SKM-1 (cell line): ENCODE results near the gene ABHD11.

ENCODE experiments used
- DNase-seq: peaks from one replicate; lab custom pipeline; 2025; ENCODE audit not compliant: unreplicated experiment; lab: John Stamatoyannopoulos, UW

The ABHD11 gene

GRCh38 chr7:73702665-73703064, 35.9 kb downstream of the ABHD11 start:
- no peak for DNase-seq

DNA sequence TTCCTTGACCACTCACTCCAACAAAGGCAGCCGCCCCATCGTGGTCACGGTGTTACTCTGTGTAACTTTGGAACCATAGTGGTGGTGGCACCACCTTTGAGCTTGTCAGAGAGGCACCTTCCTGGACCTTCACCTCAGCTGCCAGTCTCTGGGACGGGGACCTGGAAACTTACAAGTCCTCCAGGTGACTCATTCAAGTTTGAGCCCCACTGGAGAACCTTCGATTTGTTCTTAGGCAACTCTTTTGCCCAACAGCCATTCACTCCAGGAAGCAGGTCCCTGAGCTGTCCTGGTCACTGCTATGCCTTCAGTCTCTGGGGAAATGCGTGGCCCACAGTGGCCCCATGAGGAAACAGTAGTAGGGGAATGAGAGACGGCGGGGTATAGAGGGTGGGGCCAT, 36.4 kb downstream of the ABHD11 start:
- DNase-seq: no peak

GRCh38 chr7:73701357-73701995, 37.1 kb downstream of the ABHD11 start:
- no peak for DNase-seq

GRCh38 chr7:73700581-73701134, 37.9 kb downstream of the ABHD11 start:
- no peak for DNase-seq

DNA sequence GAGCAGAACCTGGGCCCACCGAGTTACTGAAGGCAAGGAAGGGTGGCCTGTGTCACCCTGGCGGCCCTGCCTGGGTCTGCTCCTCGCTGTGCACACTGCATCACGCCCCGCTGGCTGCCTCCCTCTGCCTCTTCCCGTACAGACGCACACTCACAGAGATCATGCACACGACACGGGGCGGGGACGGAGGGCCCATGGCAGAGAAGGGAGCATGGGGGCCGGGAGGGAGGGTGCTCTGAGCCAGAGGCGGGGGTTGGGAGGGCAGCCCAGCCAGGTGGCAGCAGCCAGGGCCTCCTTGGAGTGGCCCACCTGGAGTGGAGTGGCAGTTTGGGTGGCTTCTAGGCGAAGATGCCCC, 38.6 kb downstream of the ABHD11 start:
- no peak for DNase-seq

GRCh38 chr7:73699370-73700068, 39.1 kb downstream of the ABHD11 start:
- no peak for DNase-seq

DNA sequence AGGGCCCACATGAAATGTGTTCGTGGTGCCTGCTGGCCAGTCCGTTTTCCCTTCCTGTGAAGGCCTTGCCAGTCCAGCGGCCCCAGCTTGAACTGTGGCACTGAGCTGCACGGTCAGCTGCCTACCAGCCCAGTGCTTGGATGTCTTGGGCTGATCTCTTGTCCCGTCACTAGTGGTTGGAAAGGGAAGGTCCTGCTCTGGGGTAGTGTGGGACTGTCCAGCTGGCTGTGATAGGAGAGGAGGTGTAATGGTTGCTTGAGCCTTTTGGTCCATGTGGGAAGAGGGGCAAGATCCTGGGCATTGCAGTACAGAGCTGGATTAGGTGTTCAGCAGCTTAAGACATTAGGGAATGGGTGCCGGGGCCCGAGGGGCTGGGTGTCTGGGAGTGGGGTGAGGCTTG, 40.2 kb downstream of the ABHD11 start:
- DNase-seq: no peak

DNA sequence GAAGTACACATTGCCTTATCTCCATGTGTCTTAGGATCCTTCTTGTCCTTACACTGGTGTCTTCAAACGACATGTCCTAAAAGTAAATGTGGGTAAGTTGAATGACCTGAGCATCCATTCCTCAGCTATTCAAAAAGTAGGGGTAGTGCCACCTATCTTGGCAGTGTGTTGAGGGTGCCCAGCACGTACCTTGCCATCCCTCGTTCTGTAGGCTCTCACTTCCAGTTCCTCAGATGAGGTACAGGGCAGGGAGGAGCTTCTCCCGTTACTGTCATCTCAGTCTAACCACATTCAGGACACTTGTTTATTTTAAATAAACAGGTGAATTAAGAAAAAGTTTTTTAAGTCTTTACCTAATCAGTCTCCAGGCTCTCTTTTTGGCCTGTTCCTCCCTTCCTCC, 42.2 kb downstream of the ABHD11 start:
- DNase-seq: no peak

DNA sequence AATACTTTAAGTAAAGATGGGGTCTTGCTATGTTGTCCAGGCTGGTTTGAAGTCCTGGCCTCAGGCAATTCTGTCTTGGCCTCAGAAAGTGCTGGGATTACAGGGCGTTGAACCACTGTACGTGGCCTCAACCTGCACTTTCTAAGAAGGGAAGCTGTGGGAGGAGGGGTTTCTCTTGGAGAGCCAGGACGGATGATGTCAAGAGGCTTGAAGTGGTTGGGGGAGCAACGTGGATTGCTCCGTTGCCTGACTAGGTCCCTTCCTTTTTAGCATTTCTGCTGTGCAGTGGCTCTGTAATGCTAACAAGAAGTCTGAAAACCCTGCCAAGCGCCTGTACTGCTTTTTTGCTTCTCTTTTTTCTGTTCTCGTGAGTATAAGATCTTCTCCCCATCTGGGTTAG, 48.0 kb downstream of the ABHD11 start:
- DNase-seq: no peak

GRCh38 chr7:73688288-73688687, 50.3 kb downstream of the ABHD11 start:
- no peak for DNase-seq
